SH-SY5Y (cell line): ENCODE measurements around the gene WDFY4.

Experiments used
- GATA2 ChIP-seq: IDR thresholded peaks from 2 replicates; pipeline ENCODE4 v1.6.1; 2011; ENCODE audit warnings: mild to moderate bottlenecking, low read depth, low read length
- GATA3 ChIP-seq: IDR thresholded peaks from 2 replicates; pipeline ENCODE4 v1.6.1; 2011; ENCODE audit warnings: low read depth, mild to moderate bottlenecking, low read length, moderate library complexity

The WDFY4 gene

GRCh38 chr10:48796713-48797245 is 112.1 kb downstream of the WDFY4 start:
- TF ChIP-seq GATA3, result no peak

GRCh38 chr10:48797830-48798229 is 113.2 kb downstream of the WDFY4 start:
- TF ChIP-seq GATA3, result no peak
- no peak for TF ChIP-seq GATA2

GRCh38 chr10:48798481-48799254 is 114.0 kb downstream of the WDFY4 start:
- TF ChIP-seq GATA3, result no peak

GRCh38 chr10:48799341-48800006 is 114.8 kb downstream of the WDFY4 start:
- TF ChIP-seq GATA2 (no peak), GATA3 (no peak)

- TF ChIP-seq GATA2 (no peak), GATA3 (no peak)
Observed at GRCh38 chr10:48800007-48800675, 115.5 kb downstream of the WDFY4 start.

- TF ChIP-seq GATA2, result no peak
- TF ChIP-seq GATA3, result no peak
Observed at GRCh38 chr10:48801001-48801421, 116.3 kb downstream of the WDFY4 start.

GRCh38 chr10:48802611-48803071 is 118.0 kb downstream of the WDFY4 start:
- no peak for TF ChIP-seq GATA3
- no peak for TF ChIP-seq GATA2

- TF ChIP-seq GATA2 (no peak), GATA3 (no peak)
Observed at GRCh38 chr10:48803801-48804584, 119.3 kb downstream of the WDFY4 start.

GRCh38 chr10:48804740-48805182 is 120.1 kb downstream of the WDFY4 start:
- TF ChIP-seq GATA2, result no peak
- no peak for TF ChIP-seq GATA3

GRCh38 chr10:48805411-48805810 is 120.7 kb downstream of the WDFY4 start:
- TF ChIP-seq GATA2 (no peak), GATA3 (no peak)

- TF ChIP-seq GATA2, result no peak
- TF ChIP-seq GATA3, result no peak
Observed at GRCh38 chr10:48805848-48806247, 121.2 kb downstream of the WDFY4 start.

- no peak for TF ChIP-seq GATA3
- TF ChIP-seq GATA2, result no peak
Observed at GRCh38 chr10:48806342-48806741, 121.7 kb downstream of the WDFY4 start.

- TF ChIP-seq GATA2 (no peak), GATA3 (no peak)
Observed at GRCh38 chr10:48807791-48808470, 123.3 kb downstream of the WDFY4 start.

- TF ChIP-seq GATA3, result no peak
- no peak for TF ChIP-seq GATA2
Observed at GRCh38 chr10:48809261-48809660, 124.6 kb downstream of the WDFY4 start.
